DOHH2 (cell line): ENCODE data around the gene GATA3.

Experiments used
- EZH2phosphoT487 ChIP-seq: fragments of 200-600 bp; sonication (generic); IDR thresholded peaks from 2 replicates; pipeline ENCODE4 v1.6.1; 2017; ENCODE audit warnings: borderline replicate concordance, mild to moderate bottlenecking, antibody characterized with exemption, low read length, moderate library complexity, mixed read lengths
- TF ChIP-seq, protein P1 (sequence below): fragments of 200-600 bp; sonication (generic); IDR thresholded peaks from one replicate; pipeline ENCODE4 v1.5.1; 2014; ENCODE audit warnings: antibody characterized with exemption, mild to moderate bottlenecking, low read depth, low read length; ENCODE audit not compliant: poor library complexity, severe bottlenecking

GRCh38 chr10:8113616-8114015 is 59.1 kb downstream of the GATA3 start:
- TF ChIP-seq, protein P1, sequence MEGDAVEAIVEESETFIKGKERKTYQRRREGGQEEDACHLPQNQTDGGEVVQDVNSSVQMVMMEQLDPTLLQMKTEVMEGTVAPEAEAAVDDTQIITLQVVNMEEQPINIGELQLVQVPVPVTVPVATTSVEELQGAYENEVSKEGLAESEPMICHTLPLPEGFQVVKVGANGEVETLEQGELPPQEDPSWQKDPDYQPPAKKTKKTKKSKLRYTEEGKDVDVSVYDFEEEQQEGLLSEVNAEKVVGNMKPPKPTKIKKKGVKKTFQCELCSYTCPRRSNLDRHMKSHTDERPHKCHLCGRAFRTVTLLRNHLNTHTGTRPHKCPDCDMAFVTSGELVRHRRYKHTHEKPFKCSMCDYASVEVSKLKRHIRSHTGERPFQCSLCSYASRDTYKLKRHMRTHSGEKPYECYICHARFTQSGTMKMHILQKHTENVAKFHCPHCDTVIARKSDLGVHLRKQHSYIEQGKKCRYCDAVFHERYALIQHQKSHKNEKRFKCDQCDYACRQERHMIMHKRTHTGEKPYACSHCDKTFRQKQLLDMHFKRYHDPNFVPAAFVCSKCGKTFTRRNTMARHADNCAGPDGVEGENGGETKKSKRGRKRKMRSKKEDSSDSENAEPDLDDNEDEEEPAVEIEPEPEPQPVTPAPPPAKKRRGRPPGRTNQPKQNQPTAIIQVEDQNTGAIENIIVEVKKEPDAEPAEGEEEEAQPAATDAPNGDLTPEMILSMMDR, result no peak
- TF ChIP-seq EZH2phosphoT487, result no peak
